ENCODE results near the gene FOLR3.
"Not testable (repeated sequence)": the region's sequence is repeated elsewhere in the genome, so short reads cannot be mapped to it uniquely, and the experiment has no call there.

FOLR3 gene

DNA sequence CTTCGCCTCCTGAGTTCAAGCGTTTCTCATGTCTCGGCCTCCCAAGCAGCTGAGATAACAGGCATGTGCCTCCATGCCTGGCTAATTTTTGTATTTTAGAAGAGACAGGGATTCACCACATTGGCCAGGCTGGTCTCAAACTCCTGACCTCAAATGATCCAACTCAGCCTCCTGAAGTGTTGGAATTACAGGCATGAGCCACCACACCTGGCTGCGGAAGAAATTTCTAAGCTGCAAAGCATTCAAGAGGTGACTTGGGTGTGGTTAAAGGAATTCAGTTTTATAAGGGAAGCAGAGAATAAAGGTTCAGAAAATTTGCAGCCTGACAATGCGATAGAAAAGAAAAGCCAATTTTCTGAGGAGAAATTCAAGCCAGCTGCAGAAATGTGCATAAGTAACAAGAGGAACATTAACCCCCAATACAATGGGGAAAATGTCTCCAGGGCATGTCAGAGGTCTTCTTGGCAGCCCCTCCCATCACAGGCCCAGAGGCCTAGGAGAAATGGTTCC lies 33.6 kb downstream of the FOLR3 start:
- DNase-seq: not testable (repeated sequence)

DNA sequence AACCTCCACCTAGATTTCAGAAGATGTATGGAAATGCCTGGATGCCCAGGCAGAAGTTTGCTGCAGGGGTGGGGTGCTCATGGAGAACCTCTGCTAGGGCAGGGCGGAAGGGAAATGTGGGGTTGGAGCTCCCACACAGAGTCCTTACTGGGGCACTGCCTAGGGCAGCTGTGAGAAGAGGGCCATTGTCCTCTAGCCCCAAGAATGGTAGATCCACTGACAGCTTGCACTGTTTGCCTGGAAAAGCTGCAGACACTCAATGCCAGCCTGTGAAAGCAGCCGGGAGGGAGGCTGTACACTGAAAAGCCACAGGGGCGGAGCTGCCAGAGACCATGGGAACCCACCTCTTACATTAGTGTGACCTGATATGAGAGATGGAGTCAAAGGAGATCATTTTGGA lies 34.2 kb downstream of the FOLR3 start:
- not testable (repeated sequence) for DNase-seq

DNA sequence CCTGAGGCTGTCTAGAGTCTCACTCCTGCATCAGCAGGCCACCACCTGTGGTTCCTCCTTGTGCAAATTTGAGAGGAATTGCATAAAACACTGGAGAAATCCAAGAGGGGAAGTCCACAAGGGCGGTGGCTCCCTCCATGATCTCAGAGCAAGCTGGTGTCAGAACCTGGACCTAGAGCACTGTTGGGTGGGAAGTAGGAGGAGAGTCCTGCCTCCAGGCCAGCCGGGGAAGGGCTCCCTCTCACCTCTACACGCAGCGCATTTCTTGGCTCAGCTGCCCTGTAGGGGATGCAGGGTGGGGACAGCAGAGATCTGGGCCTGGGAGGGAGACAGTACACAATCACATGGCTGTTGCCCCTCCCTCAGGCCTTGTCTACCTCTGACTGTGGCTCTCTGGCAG lies 36.5 kb downstream of the FOLR3 start:
- not testable (repeated sequence) for DNase-seq

- no peak for DNase-seq
These were observed 37.8 kb downstream of the FOLR3 start for GRCh38 chr11:72173291-72173690.

DNA sequence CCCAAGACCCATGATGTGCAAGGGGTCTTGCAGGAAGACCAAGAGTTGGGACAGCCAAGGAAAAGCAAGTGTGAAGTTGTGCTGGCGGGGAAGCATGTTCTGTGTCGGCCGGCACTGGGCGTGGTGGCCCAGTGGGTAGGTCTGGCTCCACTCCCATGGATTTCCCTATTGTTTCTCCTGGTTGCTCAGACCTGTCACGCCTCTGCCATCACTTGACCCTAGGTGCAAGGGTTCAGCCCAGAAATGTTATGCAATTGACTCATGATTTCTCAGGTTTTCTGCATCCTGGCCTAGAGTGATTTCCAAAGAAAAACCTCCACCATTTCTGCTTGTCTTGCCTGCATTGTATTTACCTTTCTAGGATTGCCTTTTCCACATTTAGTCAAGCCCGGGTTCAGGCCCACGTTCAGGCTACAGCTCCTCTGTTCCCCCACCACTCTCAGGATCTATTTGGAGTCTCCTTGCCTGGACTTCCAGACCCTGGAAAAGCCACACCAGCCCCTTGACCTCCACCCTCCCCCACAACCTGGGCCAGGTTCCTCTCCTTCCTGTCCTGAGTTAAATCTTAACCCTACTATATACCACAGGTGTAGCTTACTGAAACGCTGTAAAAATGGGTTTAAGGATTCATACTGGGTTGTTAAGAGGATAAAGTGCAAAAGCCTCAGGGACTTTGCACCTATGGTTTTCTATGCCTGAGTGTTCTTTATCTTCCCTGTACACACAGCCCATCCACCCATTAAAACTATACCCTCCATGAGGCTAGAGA lies 39.0 kb downstream of the FOLR3 start:
- no peak for DNase-seq

- DNase-seq: no peak
These were observed 42.1 kb downstream of the FOLR3 start for GRCh38 chr11:72177656-72178055.

DNA sequence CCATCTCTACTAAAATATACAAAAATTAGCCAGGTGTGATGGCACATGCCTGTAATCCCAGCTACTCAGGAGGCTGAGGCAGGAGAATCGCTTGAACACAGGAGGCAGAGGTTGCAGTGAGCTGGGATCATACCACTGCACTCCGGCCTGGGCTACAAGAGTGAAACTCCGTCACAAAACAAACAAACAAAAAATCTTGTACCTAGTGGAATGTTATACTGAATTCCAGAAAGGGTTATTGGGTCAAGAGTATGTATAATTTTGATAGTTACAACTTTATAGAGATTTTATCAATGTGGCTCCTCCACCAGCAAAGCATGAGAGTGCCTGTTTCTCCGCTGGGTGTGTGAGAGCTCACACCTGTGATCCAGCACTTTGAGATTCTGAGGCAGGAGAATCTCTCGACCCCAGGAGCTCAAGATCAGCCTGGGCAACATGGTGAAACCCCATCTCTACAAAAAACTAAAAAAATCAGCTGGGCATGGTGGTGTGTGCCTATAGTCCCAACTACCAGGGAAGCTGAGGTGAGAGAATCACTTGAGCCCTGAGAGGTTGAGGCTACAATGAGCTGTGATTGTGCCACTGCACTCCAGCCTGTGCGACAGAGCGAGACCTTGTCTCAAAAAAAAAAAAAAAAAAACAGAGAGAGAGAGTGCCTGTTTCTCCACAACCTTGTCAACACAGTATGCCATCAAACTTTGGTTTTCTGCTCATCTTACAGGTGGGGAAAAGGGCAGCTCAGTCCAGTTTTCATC lies 43.7 kb downstream of the FOLR3 start:
- DNase-seq: no peak

DNA sequence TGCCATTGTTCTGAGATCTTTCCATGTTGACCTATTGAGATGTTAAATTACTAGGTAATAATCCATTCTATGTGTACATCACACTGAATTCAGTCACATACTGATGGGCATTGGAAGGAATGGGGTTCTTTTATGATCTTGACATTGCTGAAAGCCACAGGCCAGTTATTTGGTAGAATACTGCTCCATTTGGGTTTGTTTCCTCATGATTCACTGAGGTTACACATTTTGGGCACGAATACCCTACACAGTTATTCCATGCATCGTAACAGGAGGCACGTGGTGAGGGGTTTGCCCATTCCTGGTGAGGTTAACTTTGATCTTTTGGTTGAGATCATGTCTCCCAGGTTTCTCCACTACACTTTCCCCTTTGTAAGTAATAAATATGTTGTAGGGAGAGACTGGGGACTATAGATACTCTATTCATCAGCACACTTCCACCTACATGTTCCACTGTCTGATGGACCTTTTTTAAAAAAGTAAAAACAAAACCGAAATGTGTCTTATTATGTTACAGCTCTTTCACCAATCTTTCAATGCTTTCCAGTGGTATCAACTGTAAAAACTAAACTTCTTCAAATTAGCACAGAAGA lies 44.4 kb downstream of the FOLR3 start:
- DNase-seq: no peak

DNA sequence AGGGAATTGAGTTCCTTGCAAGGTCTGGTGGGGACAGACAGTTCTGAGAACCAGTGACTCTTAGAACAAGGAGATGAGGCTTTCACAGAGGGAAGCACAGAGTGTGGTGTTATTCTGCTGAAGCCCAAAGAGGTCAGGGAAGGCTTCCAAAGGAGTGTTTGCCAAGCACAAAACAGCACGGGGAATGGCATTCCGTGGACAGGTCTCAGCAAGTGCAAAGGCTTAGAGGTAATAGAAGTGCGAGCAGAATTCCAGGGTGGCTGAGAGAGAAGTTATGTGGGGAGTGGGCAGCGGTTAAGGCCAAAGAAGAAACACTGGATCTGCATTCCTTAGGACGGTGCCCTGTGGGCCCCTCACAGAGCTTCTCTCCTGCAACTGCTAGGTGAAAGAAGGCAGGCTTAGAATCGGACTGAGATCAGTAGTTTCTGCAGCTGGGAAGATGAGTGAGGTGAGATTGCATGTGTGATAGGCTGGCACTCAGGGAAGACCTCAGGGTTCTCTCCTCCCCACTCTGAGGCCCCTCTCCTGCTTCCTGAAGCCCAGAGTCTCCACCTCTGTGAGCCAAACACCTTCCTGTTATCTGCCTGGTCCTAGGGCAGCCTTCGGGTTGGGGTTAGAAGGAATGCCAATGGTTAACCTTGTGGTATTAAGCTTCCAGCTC lies 45.5 kb downstream of the FOLR3 start:
- not testable (repeated sequence) for DNase-seq

GRCh38 chr11:72181553-72181958 lies 46.0 kb downstream of the FOLR3 start:
- not testable (repeated sequence) for DNase-seq

GRCh38 chr11:72188267-72188666 lies 52.7 kb downstream of the FOLR3 start:
- no peak for DNase-seq

Data from COR-L47 (cell line).